ENCODE results near the gene GABBR2. TPM values are rescaled to one million over a fixed set of nuclear protein-coding genes. Genes with fewer than 3 reads are reported as not detected.

GABBR2 gene
- total RNA-seq, 4 donors from 2014 or later, result 2.4 to 13.6 (median 10.0) TPM

DNA sequence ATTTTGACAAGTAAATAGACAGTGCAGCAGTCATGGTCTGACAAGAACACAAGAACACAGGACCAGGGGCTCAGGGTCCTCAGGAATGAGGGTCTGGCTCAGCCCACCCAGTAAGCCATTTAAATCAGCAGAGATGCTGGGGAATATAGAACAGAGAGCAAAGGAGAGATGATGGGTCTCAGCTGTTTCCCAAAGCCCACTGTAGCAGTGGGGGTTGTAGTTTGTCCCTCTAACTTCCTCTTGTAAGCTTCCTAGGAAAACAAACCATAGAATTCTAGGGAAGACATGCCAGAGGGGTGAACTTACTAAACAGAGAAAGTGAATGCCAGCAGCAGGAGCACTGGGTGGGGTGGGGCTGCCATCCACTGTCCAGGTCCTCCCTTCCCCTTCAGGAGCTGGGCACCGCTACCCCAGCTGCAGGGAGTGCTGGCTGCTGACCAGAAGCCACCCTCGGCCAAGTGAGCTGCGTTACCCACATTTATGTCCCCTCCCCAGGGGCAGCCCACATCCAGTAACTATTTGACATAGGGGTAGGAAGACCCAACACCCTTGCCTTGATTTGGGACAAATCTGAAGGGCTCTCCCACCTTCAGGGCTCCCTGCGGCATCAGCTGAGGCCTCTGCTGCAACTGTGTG lies 41.6 kb downstream of the GABBR2 start:
- no peaks in the 10 kb centered on the region for H3K9me3 ChIP-seq
- no peaks in the 10 kb centered on the region for H3K4me1 ChIP-seq
- TF ChIP-seq, protein P1, sequence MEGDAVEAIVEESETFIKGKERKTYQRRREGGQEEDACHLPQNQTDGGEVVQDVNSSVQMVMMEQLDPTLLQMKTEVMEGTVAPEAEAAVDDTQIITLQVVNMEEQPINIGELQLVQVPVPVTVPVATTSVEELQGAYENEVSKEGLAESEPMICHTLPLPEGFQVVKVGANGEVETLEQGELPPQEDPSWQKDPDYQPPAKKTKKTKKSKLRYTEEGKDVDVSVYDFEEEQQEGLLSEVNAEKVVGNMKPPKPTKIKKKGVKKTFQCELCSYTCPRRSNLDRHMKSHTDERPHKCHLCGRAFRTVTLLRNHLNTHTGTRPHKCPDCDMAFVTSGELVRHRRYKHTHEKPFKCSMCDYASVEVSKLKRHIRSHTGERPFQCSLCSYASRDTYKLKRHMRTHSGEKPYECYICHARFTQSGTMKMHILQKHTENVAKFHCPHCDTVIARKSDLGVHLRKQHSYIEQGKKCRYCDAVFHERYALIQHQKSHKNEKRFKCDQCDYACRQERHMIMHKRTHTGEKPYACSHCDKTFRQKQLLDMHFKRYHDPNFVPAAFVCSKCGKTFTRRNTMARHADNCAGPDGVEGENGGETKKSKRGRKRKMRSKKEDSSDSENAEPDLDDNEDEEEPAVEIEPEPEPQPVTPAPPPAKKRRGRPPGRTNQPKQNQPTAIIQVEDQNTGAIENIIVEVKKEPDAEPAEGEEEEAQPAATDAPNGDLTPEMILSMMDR (IDR thresholded peaks at IDR 0.05), result no peak
- WGBS, 2 donors, result 71 to 88% methylated on average over 2 to 4 of the region's 4 CpGs
- no peaks in the 10 kb centered on the region for H3K36me3 ChIP-seq
- no peak overlapping the region for H3K27ac ChIP-seq
- intact Hi-C loops (cut with DNase I), result no loop called here
- no peaks in the 10 kb centered on the region for H3K27me3 ChIP-seq
- no peak for DNase-seq
- H3K4me3 ChIP-seq (replicated peaks in 1 of 3), result no peak overlapping the region

DNA sequence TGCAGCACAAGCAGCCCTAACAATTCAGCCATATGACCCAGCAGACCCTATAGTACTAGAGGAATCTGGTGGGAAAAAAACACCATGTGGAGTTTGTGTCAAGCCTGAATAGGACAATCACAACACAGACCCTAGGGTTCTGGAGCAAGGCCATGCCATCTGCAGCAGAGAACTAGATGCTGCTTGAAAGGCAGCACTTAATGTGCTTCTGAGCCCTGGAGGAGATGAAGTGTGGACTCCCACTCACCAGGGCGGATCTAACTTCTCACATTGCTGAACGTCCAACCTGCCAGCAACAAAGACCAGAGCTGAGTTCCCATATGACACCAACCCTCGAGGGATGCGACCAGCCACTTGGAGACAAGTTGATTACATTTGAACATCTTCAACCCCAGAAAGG lies 43.2 kb downstream of the GABBR2 start:
- Histone ChIP-seq H3K4me3 (replicated peaks in 1 of 3) (no peak overlapping the region), H3K9me3 (no peaks in the 10 kb centered on the region), H3K27ac (no peak overlapping the region), H3K36me3 (no peaks in the 10 kb centered on the region), H3K4me1 (no peaks in the 10 kb centered on the region), H3K27me3 (no peaks in the 10 kb centered on the region)
- 47 to 71% methylated on average over 4 of the region's 4 CpGs for WGBS, 2 donors
- intact Hi-C loops (cut with DNase I), result no loop called here
- TF ChIP-seq, protein P1 (IDR thresholded peaks at IDR 0.05), result no peak
- TF ChIP-seq POLR2A (IDR thresholded peaks at IDR 0.05), result no peak
- DNase-seq, result no peak

DNA sequence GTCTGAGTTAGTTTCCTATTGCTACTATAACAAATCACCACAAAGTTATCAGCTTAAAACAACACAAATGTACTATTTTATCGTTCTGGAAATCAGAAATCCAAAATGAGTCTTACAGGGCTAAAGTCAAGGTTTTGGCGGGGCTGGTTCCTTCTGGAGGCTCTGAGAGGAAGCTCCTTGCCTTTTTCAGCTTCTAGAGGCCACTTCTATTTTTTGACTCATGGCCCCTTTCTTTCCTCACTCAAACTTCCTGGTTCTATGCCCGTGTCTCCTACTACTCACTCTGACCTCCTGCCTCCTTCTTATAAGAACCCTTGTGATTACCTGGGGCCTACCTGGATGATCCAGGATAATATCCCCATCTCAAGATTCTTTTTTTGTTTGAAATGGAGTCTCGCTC lies 48.2 kb downstream of the GABBR2 start:
- no peak overlapping the region for H3K4me3 ChIP-seq (replicated peaks in 1 of 3)
- no peaks in the 10 kb centered on the region for H3K9me3 ChIP-seq
- H3K27me3 ChIP-seq, result no peaks in the 10 kb centered on the region
- TF ChIP-seq, protein P1 (IDR thresholded peaks at IDR 0.05), result no peak
- TF ChIP-seq POLR2A (IDR thresholded peaks at IDR 0.05), result no peak
- no peaks in the 10 kb centered on the region for H3K4me1 ChIP-seq
- DNase-seq, result no peak
- intact Hi-C loops (cut with DNase I), result no loop called here
- no peak overlapping the region for H3K27ac ChIP-seq
- WGBS, 2 donors, result 79% methylated on average over 4 of the region's 4 CpGs
- no peaks in the 10 kb centered on the region for H3K36me3 ChIP-seq

DNA sequence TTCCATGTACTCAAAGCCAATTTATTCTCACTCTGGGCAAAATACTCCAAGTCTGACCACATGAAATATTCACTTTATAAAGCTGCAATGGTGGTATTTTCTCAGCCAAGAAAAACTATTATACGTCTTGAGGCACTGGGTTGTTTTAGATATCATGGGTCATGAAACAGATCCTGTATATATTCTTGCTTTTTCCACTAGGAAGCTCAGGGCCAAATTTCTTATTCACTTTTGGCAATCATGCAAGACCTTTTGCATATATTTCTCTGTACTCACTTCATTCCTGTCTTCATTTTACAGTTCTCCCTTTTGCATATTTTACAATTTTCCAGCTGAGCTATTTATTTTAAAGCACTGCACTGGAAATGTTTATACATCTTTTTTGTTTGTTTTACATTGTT lies 49.8 kb downstream of the GABBR2 start:
- WGBS, 2 donors, result 20 to 42% methylated on average over 1 of the region's 1 CpG
- H3K27ac ChIP-seq, result no peak overlapping the region

DNA sequence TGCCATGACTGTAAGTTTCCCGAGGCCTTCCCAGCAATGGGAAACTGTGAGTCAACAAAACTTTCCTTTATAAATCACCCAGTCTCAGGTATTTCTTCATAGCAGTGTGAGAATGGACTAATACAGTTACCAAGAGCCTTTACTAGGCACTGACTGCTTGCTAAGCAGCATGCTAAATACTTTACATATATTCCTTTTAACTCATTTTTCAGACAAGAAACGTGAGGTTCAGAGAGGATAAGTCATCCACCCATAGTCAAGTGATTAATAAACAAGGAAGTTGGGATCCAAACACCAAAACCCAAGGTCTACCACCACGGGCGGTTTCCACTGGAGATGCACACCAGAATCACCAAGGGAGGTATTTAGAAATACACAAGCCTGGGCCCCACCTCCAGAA lies 50.8 kb downstream of the GABBR2 start:
- H3K27ac ChIP-seq, result no peak overlapping the region

More for the DNA sequence above, 49.8 kb downstream of the GABBR2 start:
- DNase-seq, result no peak
- intact Hi-C loops (cut with DNase I), result no loop called here
- H3K9me3 ChIP-seq, result no peaks in the 10 kb centered on the region
- H3K36me3 ChIP-seq, result no peaks in the 10 kb centered on the region
- no peaks in the 10 kb centered on the region for H3K4me1 ChIP-seq
- no peak overlapping the region for H3K4me3 ChIP-seq (replicated peaks in 1 of 3)
- TF ChIP-seq, protein P1 (IDR thresholded peaks at IDR 0.05), result no peak
- no peak for TF ChIP-seq POLR2A (IDR thresholded peaks at IDR 0.05)
- H3K27me3 ChIP-seq, result no peaks in the 10 kb centered on the region

More for the DNA sequence above, 50.8 kb downstream of the GABBR2 start:
- H3K36me3 ChIP-seq, result no peaks in the 10 kb centered on the region
- no peak overlapping the region for H3K4me3 ChIP-seq (replicated peaks in 1 of 3)
- TF ChIP-seq, protein P1 (IDR thresholded peaks at IDR 0.05), result no peak
- TF ChIP-seq POLR2A (IDR thresholded peaks at IDR 0.05), result no peak
- WGBS, 2 donors, result 82 to 83% methylated on average over 4 of the region's 4 CpGs
- intact Hi-C loops (cut with DNase I), result no loop called here
- H3K4me1 ChIP-seq, result no peaks in the 10 kb centered on the region
- no peaks in the 10 kb centered on the region for H3K9me3 ChIP-seq
- no peaks in the 10 kb centered on the region for H3K27me3 ChIP-seq
- no peak for DNase-seq
